HG03432 (cell line): ENCODE data around the gene LIN37.
"Not testable (repeated sequence)": the region's sequence is repeated elsewhere in the genome, so short reads cannot be mapped to it uniquely, and the experiment has no call there.

Source experiments
- ATAC-seq: cut with Tn5 transposase; IDR thresholded peaks from one replicate; pipeline ENCODE4 v1.9.1; 2021; ENCODE audit warnings: mild to moderate bottlenecking, moderate library complexity; ENCODE audit not compliant: unreplicated experiment

Gene LIN37

GRCh38 chr19:35772362-35772761, 24.0 kb downstream of the LIN37 start:
- not testable (repeated sequence) for ATAC-seq

- no peak for ATAC-seq
These were observed 24.8 kb downstream of the LIN37 start for GRCh38 chr19:35773020-35773806.

GRCh38 chr19:35774274-35775045, 26.1 kb downstream of the LIN37 start:
- no peak for ATAC-seq

GRCh38 chr19:35775046-35775297, 26.6 kb downstream of the LIN37 start:
- ATAC-seq, result no peak

- ATAC-seq, result peak; percentile 92
These were observed 27.1 kb downstream of the LIN37 start, which contains the start of gene ARHGAP33 for GRCh38 chr19:35775298-35776101. Gene ARHGAP33 (plus strand): TSS chr19:35775564. CDS start chr19:35775659, 95 bp downstream.

- ATAC-seq, result no peak
These were observed 27.9 kb downstream of the LIN37 start for GRCh38 chr19:35776102-35776788.

GRCh38 chr19:35777086-35777841, 28.9 kb downstream of the LIN37 start:
- no peak for ATAC-seq

- ATAC-seq, result no peak
These were observed 29.6 kb downstream of the LIN37 start for GRCh38 chr19:35777961-35778360.

GRCh38 chr19:35779033-35779432, 30.7 kb downstream of the LIN37 start:
- ATAC-seq, result no peak

GRCh38 chr19:35780058-35780457, 31.7 kb downstream of the LIN37 start:
- ATAC-seq, result no peak

- no peak for ATAC-seq
These were observed 32.3 kb downstream of the LIN37 start for GRCh38 chr19:35780717-35781116.

- no peak for ATAC-seq
These were observed 33.3 kb downstream of the LIN37 start for GRCh38 chr19:35781650-35782049.

GRCh38 chr19:35782589-35782988, 34.2 kb downstream of the LIN37 start:
- no peak for ATAC-seq

- no peak for ATAC-seq
These were observed 35.4 kb downstream of the LIN37 start for GRCh38 chr19:35783469-35784434.

- no peak for ATAC-seq
These were observed 36.3 kb downstream of the LIN37 start for GRCh38 chr19:35784503-35785338.

GRCh38 chr19:35785339-35785627, 36.9 kb downstream of the LIN37 start:
- no peak for ATAC-seq

GRCh38 chr19:35786299-35787160, 38.2 kb downstream of the LIN37 start:
- ATAC-seq, result no peak
